Activated CD8-positive, alpha-beta memory T cell treated with anti-CD3 and anti-CD28 coated beads, Interleukin-2, amount 10 ng/mL, durations not matched to agents 7 days and 5 days (primary cell): ENCODE results near the gene LDLR. TPM values are rescaled to one million over a fixed set of nuclear protein-coding genes. Genes with fewer than 3 reads are reported as not detected.
"Not testable (repeated sequence)": the region's sequence is repeated elsewhere in the genome, so short reads cannot be mapped to it uniquely, and the experiment has no call there.

Source experiments
- ATAC-seq: fragments of 150-1000 bp; cut with Tn5 transposase; one replicate; pipeline ENCODE4 v1.10.0; 2021; ENCODE audit warnings: moderate library complexity
- CTCF ChIA-PET: fragments of 350-600 bp; sonication (Branson Sonifier 250); formaldehyde crosslinking; loops from one replicate; lab custom pipeline; 2021; ENCODE audit warnings: antibody characterized with exemption; lab: Charles Lee
- DNase-seq: peaks from one replicate; pipeline ENCODE4 v3.0.0-alpha.2; 2020
- H3K27ac Mint-ChIP-seq: one replicate; pipeline ENCODE4 v1.8.0; 2021; ENCODE audit warnings: mild to moderate bottlenecking, mixed read lengths
- H3K27me3 Mint-ChIP-seq: one replicate; pipeline ENCODE4 v1.8.0; 2021; ENCODE audit warnings: mixed read lengths
- H3K36me3 Mint-ChIP-seq: one replicate; pipeline ENCODE4 v1.8.0; 2021; ENCODE audit warnings: mild to moderate bottlenecking, mixed read lengths
- H3K4me1 Mint-ChIP-seq: one replicate; pipeline ENCODE4 v1.8.0; 2021; ENCODE audit warnings: mixed read lengths
- H3K4me3 Mint-ChIP-seq: one replicate; pipeline ENCODE4 v1.8.0; 2021; ENCODE audit warnings: mild to moderate bottlenecking, moderate library complexity, mixed read lengths
- H3K9me3 Mint-ChIP-seq: one replicate; pipeline ENCODE4 v1.8.0; 2022; ENCODE audit warnings: low read depth, mixed read lengths
- total RNA-seq, 2 experiments: library from RNA; stranded (reverse); gene quantifications; one replicate each; pipeline ENCODE4 v1.2.3, GENCODE V29; 2021

The LDLR gene
- total RNA-seq, 2 experiments from 2014 or later = 118 to 141 TPM

GRCh38 chr19:11100049-11100448 lies 10.8 kb downstream of the LDLR start:
- CTCF ChIA-PET = interaction anchor here (0.7 to 1.2 kb wide), 3 partner anchors 11 to 364 kb away, joined by 3 to 4 read pairs (median 4); partner anchors contain the start of gene LDLR

GRCh38 chr19:11101057-11101456 lies 11.8 kb downstream of the LDLR start:
- CTCF ChIA-PET = interaction anchor here (1.1 to 1.4 kb wide), 2 partner anchors 24 to 65 kb away, joined by 4 read pairs; no protein-coding TSS in a partner anchor
- Mint-ChIP-seq H3K27me3 (no peaks in the 10 kb centered on the region), H3K27ac (no peak overlapping the region), H3K9me3 (no peaks in the 10 kb centered on the region), H3K36me3 (peaks cover 73% of the 10 kb centered on the region), H3K4me1 (peaks cover 31% of the 10 kb centered on the region), H3K4me3 (no peak overlapping the region)
- DNase-seq (no peak), ATAC-seq (no peak)

More at GRCh38 chr19:11100049-11100448, 10.8 kb downstream of the LDLR start:
- DNase-seq = no peak
- Mint-ChIP-seq H3K27me3 (no peaks in the 10 kb centered on the region), H3K4me3 (no peak overlapping the region), H3K4me1 (peaks cover 39% of the 10 kb centered on the region), H3K27ac (peak overlapping the region; percentile 18), H3K9me3 (no peaks in the 10 kb centered on the region), H3K36me3 (peaks cover 70% of the 10 kb centered on the region)
- ATAC-seq = no peak

- DNase-seq (no peak), ATAC-seq (no peak)
- H3K9me3 Mint-ChIP-seq = no peaks in the 10 kb centered on the region
- CTCF ChIA-PET = interaction anchor here (1.2 kb wide), 1 partner anchor 67 kb away, joined by 4 read pairs; no protein-coding TSS in a partner anchor
- H3K27ac Mint-ChIP-seq = no peak overlapping the region
- H3K27me3 Mint-ChIP-seq = no peaks in the 10 kb centered on the region
- peaks cover 69% of the 10 kb centered on the region for H3K36me3 Mint-ChIP-seq
- H3K4me1 Mint-ChIP-seq = peaks cover 18% of the 10 kb centered on the region
- H3K4me3 Mint-ChIP-seq = no peak overlapping the region
These were observed 13.7 kb downstream of the LDLR start for GRCh38 chr19:11102944-11103343.

- H3K4me3 Mint-ChIP-seq, H3K27me3 Mint-ChIP-seq, DNase-seq, H3K9me3 Mint-ChIP-seq, ATAC-seq, H3K27ac Mint-ChIP-seq: not testable (repeated sequence)
- peaks cover 69% of the 10 kb centered on the region for H3K36me3 Mint-ChIP-seq
- H3K4me1 Mint-ChIP-seq = peaks cover 17% of the 10 kb centered on the region
- CTCF ChIA-PET = interaction anchor here (1.0 to 1.2 kb wide), 2 partner anchors 22 to 68 kb away, joined by 3 to 4 read pairs; no protein-coding TSS in a partner anchor
These were observed 14.4 kb downstream of the LDLR start for GRCh38 chr19:11103667-11104066.

GRCh38 chr19:11105014-11105636 lies 15.9 kb downstream of the LDLR start:
- DNase-seq (no peak), ATAC-seq (no peak)
- Mint-ChIP-seq H3K27me3 (no peaks in the 10 kb centered on the region), H3K9me3 (no peaks in the 10 kb centered on the region), H3K4me3 (no peak overlapping the region), H3K4me1 (peaks cover 6% of the 10 kb centered on the region), H3K36me3 (peaks cover 68% of the 10 kb centered on the region), H3K27ac (no peak overlapping the region)
- CTCF ChIA-PET = interaction anchor here (1.4 kb wide), 1 partner anchor 69 kb away, joined by 3 read pairs; no protein-coding TSS in a partner anchor

GRCh38 chr19:11106477-11106876 lies 17.2 kb downstream of the LDLR start:
- DNase-seq (no peak), ATAC-seq (no peak)
- CTCF ChIA-PET = interaction anchor here (1.4 kb wide), 1 partner anchor 71 kb away, joined by 3 read pairs; no protein-coding TSS in a partner anchor
- no peak overlapping the region for H3K4me3 Mint-ChIP-seq
- peaks cover 70% of the 10 kb centered on the region for H3K36me3 Mint-ChIP-seq
- H3K4me1 Mint-ChIP-seq = peaks cover 3% of the 10 kb centered on the region
- no peaks in the 10 kb centered on the region for H3K27me3 Mint-ChIP-seq
- H3K27ac Mint-ChIP-seq = no peak overlapping the region
- H3K9me3 Mint-ChIP-seq = no peaks in the 10 kb centered on the region

GRCh38 chr19:11108746-11109145 lies 19.5 kb downstream of the LDLR start:
- CTCF ChIA-PET = interaction anchor here (3.1 kb wide), 1 partner anchor 17 kb away, joined by 12 read pairs; no protein-coding TSS in a partner anchor
- peaks cover 67% of the 10 kb centered on the region for H3K36me3 Mint-ChIP-seq
- no peak for ATAC-seq
- H3K9me3 Mint-ChIP-seq = no peaks in the 10 kb centered on the region
- no peak overlapping the region for H3K27ac Mint-ChIP-seq
- H3K4me1 Mint-ChIP-seq = no peaks in the 10 kb centered on the region
- H3K27me3 Mint-ChIP-seq = no peaks in the 10 kb centered on the region
- no peak overlapping the region for H3K4me3 Mint-ChIP-seq
- DNase-seq = no peak

GRCh38 chr19:11111117-11111770 lies 22.0 kb downstream of the LDLR start:
- Mint-ChIP-seq H3K27me3 (no peaks in the 10 kb centered on the region), H3K4me1 (no peaks in the 10 kb centered on the region), H3K27ac (no peak overlapping the region), H3K36me3 (peaks cover 63% of the 10 kb centered on the region), H3K4me3 (no peak overlapping the region), H3K9me3 (no peaks in the 10 kb centered on the region)
- DNase-seq (no peak), ATAC-seq (peak; percentile 21)
- CTCF ChIA-PET = interaction anchor here (1.2 to 3.1 kb wide), 2 partner anchors 14 to 169 kb away, joined by 3 to 12 read pairs; no protein-coding TSS in a partner anchor

- ATAC-seq (no peak), DNase-seq (no peak)
- peaks cover 64% of the 10 kb centered on the region for H3K36me3 Mint-ChIP-seq
- H3K27me3 Mint-ChIP-seq = no peaks in the 10 kb centered on the region
- H3K4me3 Mint-ChIP-seq = no peak overlapping the region
- no peaks in the 10 kb centered on the region for H3K4me1 Mint-ChIP-seq
- CTCF ChIA-PET = interaction anchor here (1.2 to 3.1 kb wide), 2 partner anchors 14 to 170 kb away, joined by 3 to 12 read pairs; no protein-coding TSS in a partner anchor
- H3K9me3 Mint-ChIP-seq = no peaks in the 10 kb centered on the region
- no peak overlapping the region for H3K27ac Mint-ChIP-seq
These were observed 22.5 kb downstream of the LDLR start for GRCh38 chr19:11111771-11112144.

GRCh38 chr19:11113140-11113708 lies 24.0 kb downstream of the LDLR start:
- H3K36me3 Mint-ChIP-seq = peaks cover 70% of the 10 kb centered on the region
- no peak overlapping the region for H3K4me3 Mint-ChIP-seq
- H3K27me3 Mint-ChIP-seq = no peaks in the 10 kb centered on the region
- no peaks in the 10 kb centered on the region for H3K9me3 Mint-ChIP-seq
- ATAC-seq (no peak), DNase-seq (no peak)
- H3K27ac Mint-ChIP-seq = no peak overlapping the region
- CTCF ChIA-PET = interaction anchor here (0.8 kb wide), 1 partner anchor 11 kb away, joined by 3 read pairs; no protein-coding TSS in a partner anchor
- H3K4me1 Mint-ChIP-seq = no peaks in the 10 kb centered on the region

- ATAC-seq = no peak
These were observed 25.8 kb downstream of the LDLR start for GRCh38 chr19:11115042-11115441.

GRCh38 chr19:11115895-11116446 lies 26.7 kb downstream of the LDLR start:
- DNase-seq (no peak), ATAC-seq (no peak)
- Mint-ChIP-seq H3K4me3 (no peak overlapping the region), H3K27me3 (no peaks in the 10 kb centered on the region), H3K4me1 (no peaks in the 10 kb centered on the region), H3K27ac (no peak overlapping the region), H3K9me3 (no peaks in the 10 kb centered on the region), H3K36me3 (peaks cover 75% of the 10 kb centered on the region)
- CTCF ChIA-PET = interaction anchor here (1.4 kb wide), 1 partner anchor 10 kb away, joined by 6 read pairs; no protein-coding TSS in a partner anchor

More at GRCh38 chr19:11115042-11115441, 25.8 kb downstream of the LDLR start:
- no peaks in the 10 kb centered on the region for H3K27me3 Mint-ChIP-seq
- H3K4me1 Mint-ChIP-seq = no peaks in the 10 kb centered on the region
- DNase-seq = no peak
- H3K36me3 Mint-ChIP-seq = peaks cover 71% of the 10 kb centered on the region
- H3K27ac Mint-ChIP-seq = no peak overlapping the region
- no peaks in the 10 kb centered on the region for H3K9me3 Mint-ChIP-seq
- CTCF ChIA-PET = interaction anchor here (1.4 kb wide), 1 partner anchor 11 kb away, joined by 6 read pairs; no protein-coding TSS in a partner anchor
- H3K4me3 Mint-ChIP-seq = no peak overlapping the region

GRCh38 chr19:11116507-11116906 lies 27.2 kb downstream of the LDLR start:
- peaks cover 74% of the 10 kb centered on the region for H3K36me3 Mint-ChIP-seq
- no peaks in the 10 kb centered on the region for H3K9me3 Mint-ChIP-seq
- no peaks in the 10 kb centered on the region for H3K4me1 Mint-ChIP-seq
- no peak overlapping the region for H3K27ac Mint-ChIP-seq
- H3K4me3 Mint-ChIP-seq = no peak overlapping the region
- H3K27me3 Mint-ChIP-seq = no peaks in the 10 kb centered on the region
- no peak for ATAC-seq
- no peak for DNase-seq
- CTCF ChIA-PET = no interaction called here
